Epithelial cell of proximal tubule (primary cell): Measurements from ENCODE around the gene MGAT4A. TPM values are rescaled to one million over a fixed set of nuclear protein-coding genes. Genes with fewer than 3 reads are reported as not detected.
"Not testable (repeated sequence)": the region's sequence is repeated elsewhere in the genome, so short reads cannot be mapped to it uniquely, and the experiment has no call there.

Source experiments
- DNase-seq: peaks from one replicate; pipeline ENCODE4 v3.0.0-alpha.2; 2011; ENCODE audit warnings: low read depth
- H3K4me3 ChIP-seq: 2 replicates; pipeline ENCODE4 v1.5.1; 2011; ENCODE audit warnings: low read depth, mild to moderate bottlenecking, low read length
- total RNA-seq: library from RNA; depleted of rRNA; stranded (reverse); fragments of >200 nt; gene quantifications from 2 replicates; pipeline ENCODE4 v1.2.3, GENCODE V29; 2015
- TF ChIP-seq, protein P1 (sequence below): conservative IDR thresholded peaks from 2 replicates; pipeline ENCODE4 v1.5.1; 2012; ENCODE audit warnings: low read depth, mild to moderate bottlenecking, low read length

MGAT4A gene
- total RNA-seq, 1 donor from 2014 or later = 4.4 TPM

DNA sequence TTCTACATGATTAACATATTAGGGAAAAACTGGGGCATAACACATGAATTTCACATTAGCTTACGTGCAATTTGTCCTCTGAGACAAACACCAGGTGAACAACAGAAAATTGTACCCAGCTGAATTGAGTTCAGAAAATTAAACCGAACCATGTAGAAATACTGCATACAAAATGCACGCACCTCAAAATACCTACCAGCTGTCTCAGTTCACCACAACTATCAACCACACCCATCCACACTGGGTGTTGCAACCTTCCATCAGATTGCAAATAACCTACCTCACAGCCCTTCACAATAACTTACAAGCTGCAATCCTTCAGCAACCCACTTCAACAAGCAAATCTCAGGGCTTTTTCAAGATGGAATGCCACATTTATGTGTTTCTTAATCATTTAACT lies 66.6 kb downstream of the MGAT4A start:
- TF ChIP-seq, protein P1, sequence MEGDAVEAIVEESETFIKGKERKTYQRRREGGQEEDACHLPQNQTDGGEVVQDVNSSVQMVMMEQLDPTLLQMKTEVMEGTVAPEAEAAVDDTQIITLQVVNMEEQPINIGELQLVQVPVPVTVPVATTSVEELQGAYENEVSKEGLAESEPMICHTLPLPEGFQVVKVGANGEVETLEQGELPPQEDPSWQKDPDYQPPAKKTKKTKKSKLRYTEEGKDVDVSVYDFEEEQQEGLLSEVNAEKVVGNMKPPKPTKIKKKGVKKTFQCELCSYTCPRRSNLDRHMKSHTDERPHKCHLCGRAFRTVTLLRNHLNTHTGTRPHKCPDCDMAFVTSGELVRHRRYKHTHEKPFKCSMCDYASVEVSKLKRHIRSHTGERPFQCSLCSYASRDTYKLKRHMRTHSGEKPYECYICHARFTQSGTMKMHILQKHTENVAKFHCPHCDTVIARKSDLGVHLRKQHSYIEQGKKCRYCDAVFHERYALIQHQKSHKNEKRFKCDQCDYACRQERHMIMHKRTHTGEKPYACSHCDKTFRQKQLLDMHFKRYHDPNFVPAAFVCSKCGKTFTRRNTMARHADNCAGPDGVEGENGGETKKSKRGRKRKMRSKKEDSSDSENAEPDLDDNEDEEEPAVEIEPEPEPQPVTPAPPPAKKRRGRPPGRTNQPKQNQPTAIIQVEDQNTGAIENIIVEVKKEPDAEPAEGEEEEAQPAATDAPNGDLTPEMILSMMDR = no peak
- no peak for DNase-seq
- H3K4me3 ChIP-seq = no peak overlapping the region

DNA sequence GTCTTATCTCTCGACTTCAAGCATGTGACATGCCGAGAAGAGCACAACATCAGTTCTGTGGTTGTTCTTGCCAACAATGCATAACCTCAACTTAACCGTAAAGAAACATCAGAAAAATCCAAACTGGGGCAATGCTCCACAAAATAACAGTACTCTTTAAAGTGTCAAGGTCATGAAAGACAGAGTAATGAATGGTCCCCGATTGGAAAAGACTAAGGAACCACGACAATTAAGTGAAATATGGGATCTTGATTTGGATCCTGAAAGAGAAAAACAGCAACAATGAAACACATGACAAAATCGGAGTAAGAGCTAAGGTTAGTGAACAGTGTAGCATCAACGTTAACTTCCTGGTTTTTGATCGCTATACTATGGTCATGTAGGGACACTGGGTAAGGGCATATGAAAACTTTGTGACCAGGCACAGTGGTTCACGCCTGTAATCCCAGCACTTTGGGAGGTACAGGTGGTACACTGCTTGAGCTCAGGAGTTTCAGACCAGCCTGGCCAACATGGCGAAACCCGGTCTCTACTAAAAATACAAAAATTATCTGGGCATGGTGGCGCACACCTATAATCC lies 67.3 kb downstream of the MGAT4A start:
- no peak for DNase-seq
- TF ChIP-seq, protein P1 = no peak
- H3K4me3 ChIP-seq = no peak overlapping the region

DNA sequence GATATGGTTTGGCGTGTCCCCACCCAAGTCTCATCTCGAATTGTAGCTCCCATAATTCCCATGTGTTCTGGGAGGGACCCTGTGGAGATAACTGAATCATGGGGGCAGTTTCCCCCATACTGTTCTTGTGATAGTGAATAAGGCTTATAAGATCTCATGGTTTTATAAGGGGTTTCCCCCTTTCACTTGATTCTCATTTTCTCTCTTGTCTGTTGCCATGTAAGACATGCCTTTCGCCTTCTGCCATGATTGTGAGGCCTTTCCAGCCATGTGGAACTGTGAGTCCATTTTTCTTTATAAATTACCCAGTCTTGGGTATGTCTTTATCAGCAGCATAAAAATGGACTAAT lies 71.5 kb downstream of the MGAT4A start:
- not testable (repeated sequence) for H3K4me3 ChIP-seq, DNase-seq

DNA sequence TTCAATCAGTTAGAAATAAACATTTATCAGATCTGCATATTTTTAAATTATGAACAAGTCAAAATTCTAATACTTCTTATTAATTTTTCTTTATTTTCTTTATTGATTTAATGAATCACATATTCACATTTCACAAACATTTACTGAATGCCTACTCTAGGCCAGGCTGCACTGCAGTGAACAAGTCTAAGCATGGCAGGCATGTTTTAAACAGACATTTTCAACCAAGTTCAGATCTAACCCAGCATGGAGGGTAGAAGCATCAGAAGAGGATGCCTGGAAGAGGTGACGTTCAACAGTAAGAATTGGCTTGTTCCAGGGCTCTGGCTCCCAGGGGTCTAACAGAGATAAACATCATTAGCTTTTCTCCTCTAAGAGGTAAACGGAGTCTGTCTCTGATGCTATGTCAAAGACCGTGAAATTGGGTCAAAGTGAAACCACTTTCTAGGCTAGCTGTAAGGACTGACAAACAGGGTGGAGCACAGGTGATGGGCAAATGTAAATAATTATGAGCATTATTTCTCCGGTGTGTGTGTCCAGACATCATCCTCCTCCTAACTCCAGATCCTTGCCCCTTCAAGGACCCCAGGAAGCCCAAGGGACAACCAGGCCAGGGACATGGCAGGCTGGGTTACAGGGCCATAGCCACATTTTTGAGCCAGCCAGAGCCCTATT lies 72.0 kb downstream of the MGAT4A start:
- H3K4me3 ChIP-seq = no peak overlapping the region
- TF ChIP-seq, protein P1 = no peak
- no peak for DNase-seq

DNA sequence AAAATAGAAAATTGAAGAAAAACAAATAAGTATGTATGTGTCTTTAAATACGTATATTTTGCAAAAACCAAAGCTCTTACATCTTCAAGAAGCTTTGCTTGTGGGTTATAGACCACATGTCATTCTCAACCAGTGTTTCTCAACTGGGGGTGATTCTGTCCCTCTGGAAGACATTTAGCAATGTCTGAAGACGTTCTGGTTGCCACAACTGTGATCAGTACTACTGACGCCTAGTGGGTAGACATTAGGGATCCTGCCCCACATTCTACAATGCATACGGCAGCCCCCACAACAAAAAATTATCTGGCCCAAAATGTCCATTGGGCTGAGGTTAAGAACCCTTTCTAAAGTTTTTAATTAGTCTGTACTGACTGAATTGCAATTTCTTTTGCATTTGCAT lies 74.1 kb downstream of the MGAT4A start:
- H3K4me3 ChIP-seq = no peak overlapping the region
- DNase-seq = no peak
- TF ChIP-seq, protein P1 = no peak

DNA sequence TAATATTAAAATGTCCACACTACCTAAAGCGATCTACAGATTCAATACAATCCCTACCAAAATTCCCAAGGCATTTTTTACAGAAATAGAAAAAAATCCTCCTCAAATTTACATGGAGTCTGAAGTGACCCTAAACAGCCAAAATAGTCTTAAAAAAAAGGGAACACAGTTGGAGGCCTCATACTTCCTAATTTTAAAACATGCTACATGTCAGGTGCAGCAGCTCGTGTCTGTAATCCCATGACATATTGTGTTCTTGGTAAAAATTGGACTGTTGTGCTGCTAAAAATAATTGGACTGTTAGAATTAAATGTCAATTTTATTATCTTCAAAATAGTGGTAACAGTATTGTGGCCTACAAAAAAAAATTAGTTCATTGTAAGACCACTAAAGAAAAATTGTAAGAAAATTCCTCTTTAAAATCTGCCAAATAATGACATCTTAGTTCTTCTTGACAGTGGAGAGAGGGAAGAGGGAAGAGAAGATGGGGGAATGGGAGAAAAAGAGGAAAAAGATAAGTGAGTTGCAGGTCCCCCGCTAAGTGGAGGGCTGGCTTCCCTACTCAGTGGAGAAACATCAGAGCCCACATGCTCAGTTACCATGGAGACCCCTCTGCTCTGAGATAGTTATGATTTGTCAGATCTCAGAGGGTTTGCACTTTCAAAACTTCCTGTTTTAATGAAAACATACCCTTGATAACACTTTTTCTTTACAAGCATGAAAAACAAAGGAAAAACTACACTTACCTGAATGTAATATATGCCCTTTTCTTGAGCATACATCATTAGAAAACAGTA lies 76.0 kb downstream of the MGAT4A start:
- no peak overlapping the region for H3K4me3 ChIP-seq
- TF ChIP-seq, protein P1 = no peak
- DNase-seq = no peak

DNA sequence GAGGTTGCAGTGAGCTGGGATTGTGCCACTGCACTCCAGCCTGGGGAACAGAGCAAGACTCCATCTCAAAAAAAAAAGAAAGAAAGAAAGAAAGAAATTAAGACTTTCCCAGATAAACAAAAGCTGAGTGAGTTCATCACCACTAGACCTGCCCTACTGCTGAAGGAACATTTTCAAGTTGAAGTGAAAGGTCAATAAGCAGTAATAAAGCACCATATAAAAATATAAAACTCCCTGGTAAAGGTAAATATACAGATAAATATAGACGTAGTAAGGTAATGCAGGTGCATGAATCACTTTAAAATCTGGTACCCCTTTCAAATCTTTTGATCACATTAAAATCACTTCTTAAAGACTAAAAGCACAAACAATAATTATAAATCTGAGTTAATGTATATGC lies 79.9 kb downstream of the MGAT4A start:
- H3K4me3 ChIP-seq = no peak overlapping the region
- TF ChIP-seq, protein P1 = no peak
- DNase-seq = no peak
